Fibroblast of pulmonary artery (primary cell): Measurements from ENCODE around the gene FARSB.

Source experiments
- DNase-seq: peaks from one replicate; pipeline ENCODE4 v3.0.0-alpha.2; 2010; ENCODE audit warnings: low read depth
- H3K4me3 ChIP-seq: replicated peaks from 2 replicates; pipeline ENCODE4 v1.5.1; 2011; ENCODE audit warnings: low read depth, mild to moderate bottlenecking, control low read depth, low read length, moderate library complexity
- TF ChIP-seq, protein P1 (sequence below): IDR thresholded peaks from 2 replicates; pipeline ENCODE4 v1.5.1; 2011; ENCODE audit warnings: mild to moderate bottlenecking, control low read depth, low read length, inconsistent platforms; ENCODE audit errors: missing control alignments

Gene FARSB

DNA sequence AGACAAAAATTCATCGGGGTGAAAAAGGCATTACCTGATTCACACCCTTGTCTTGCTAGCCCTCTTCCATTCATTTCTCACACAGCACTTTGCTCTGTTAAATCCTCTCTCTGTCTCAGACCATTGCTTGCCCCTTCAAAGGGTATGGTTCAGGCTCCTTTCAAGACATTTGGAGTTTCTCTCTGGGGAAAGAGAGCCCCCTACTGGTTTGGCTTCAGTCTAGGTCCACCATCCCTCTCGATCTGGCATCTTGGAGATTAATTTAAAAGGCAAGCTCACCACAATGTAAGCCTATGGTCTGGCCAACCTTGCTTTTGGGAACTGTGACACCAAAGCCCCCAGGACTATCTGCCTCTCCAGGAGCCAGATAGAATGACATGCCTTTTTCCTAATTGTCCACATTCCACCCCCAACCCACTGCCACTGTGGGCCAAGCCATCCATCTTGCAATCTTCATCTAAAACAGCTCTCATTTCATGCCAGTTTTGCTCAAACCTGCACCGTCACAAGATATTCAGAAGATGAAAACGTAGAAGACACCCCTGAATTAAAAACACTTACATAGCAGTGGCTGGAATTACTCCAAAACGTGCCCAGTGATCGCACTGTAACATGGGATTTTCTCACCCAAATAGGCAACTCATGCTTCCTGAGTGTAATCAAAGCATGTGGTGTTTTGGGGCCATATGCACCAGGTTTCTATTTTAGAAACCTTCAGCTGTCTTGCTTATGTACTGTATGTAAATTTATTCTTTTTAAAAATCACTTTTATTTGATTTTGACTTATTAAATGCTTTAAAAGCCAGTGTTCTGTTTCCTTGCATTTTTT is 93.9 kb downstream of the FARSB start:
- peak; percentile 81 for DNase-seq
- TF ChIP-seq, protein P1, sequence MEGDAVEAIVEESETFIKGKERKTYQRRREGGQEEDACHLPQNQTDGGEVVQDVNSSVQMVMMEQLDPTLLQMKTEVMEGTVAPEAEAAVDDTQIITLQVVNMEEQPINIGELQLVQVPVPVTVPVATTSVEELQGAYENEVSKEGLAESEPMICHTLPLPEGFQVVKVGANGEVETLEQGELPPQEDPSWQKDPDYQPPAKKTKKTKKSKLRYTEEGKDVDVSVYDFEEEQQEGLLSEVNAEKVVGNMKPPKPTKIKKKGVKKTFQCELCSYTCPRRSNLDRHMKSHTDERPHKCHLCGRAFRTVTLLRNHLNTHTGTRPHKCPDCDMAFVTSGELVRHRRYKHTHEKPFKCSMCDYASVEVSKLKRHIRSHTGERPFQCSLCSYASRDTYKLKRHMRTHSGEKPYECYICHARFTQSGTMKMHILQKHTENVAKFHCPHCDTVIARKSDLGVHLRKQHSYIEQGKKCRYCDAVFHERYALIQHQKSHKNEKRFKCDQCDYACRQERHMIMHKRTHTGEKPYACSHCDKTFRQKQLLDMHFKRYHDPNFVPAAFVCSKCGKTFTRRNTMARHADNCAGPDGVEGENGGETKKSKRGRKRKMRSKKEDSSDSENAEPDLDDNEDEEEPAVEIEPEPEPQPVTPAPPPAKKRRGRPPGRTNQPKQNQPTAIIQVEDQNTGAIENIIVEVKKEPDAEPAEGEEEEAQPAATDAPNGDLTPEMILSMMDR: peak; percentile 88
- no peak overlapping the region for H3K4me3 ChIP-seq

DNA sequence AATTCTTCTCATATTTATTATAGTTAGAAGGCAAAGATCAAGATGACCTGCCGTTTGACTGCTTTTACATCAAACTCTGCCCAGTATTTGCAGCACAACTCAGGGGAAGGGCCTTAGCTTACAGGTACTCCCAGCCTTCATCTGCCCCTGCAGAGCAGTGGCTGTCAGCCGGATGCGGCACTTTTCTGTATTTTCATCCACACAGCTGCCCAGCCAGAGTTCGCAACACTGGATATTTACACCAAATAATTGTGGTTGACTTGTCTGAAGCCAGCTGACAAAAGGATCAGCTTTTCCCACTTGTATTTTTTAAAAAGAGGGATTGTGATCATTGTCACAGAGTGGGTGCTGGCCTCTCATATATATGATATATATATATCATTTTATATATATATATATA is 94.7 kb downstream of the FARSB start:
- no peak for DNase-seq

DNA sequence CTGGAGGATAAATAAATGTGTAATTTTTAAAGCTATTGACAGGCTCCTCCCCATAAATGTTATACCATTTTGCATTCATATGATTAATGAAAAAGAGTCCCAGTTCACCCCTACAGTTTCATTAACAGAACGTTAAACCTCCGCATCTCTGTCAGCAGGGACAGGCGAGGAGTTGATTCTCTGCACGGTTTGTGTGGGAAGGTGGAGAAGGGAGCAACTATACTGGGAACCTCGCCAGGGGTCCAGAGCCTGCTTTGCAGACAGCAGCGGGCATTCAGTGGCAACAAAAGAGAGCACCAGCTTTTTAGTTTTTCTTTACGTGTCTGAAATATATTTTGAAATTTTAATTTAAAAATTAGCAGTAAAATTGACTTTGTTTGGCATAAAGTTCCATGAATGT is 101.4 kb downstream of the FARSB start:
- DNase-seq: no peak
- H3K4me3 ChIP-seq: no peak overlapping the region
- TF ChIP-seq, protein P1: no peak

More for the DNA sequence above, 94.7 kb downstream of the FARSB start:
- no peak overlapping the region for H3K4me3 ChIP-seq
- TF ChIP-seq, protein P1: no peak

DNA sequence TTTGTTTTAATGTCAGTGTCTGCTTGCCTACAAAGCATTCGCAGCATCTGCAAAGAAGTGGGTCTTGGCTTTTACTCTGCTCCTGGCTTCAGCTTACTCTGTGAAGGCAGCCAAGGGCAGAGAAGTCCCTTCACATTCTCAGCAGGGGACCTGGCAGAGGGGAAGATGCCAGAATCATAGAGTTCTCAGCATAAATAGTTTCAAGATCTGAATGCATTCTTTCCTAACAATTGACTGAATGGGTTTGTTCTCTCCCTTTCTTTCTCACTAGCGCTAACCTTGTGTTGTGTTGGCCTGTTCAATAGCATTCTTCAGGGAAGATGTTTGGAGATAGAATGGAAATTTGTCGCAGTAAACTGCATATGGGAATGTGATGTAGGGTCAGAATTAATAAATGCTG is 106.9 kb downstream of the FARSB start:
- no peak overlapping the region for H3K4me3 ChIP-seq
- no peak for DNase-seq
- TF ChIP-seq, protein P1: no peak

DNA sequence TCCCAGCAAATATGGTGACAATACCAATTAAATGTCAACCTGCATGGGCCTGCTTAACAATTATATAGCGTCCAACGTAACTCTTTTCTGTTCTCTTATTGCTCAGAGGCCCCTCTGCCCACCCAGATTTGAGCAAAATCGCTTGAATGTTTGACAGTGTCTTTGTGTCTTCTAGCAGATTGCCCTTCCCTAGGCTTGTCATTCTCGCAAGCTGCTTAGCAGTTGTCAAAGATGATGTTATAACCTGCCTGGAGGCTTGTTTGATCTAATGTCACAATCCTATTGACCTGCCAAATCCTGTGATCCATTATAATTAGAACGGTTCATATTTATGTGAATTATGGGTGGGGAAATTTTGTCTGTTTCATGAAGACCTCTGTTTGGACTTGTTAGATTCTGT is 108.8 kb downstream of the FARSB start:
- H3K4me3 ChIP-seq: no peak overlapping the region
- DNase-seq: no peak
- TF ChIP-seq, protein P1: no peak

DNA sequence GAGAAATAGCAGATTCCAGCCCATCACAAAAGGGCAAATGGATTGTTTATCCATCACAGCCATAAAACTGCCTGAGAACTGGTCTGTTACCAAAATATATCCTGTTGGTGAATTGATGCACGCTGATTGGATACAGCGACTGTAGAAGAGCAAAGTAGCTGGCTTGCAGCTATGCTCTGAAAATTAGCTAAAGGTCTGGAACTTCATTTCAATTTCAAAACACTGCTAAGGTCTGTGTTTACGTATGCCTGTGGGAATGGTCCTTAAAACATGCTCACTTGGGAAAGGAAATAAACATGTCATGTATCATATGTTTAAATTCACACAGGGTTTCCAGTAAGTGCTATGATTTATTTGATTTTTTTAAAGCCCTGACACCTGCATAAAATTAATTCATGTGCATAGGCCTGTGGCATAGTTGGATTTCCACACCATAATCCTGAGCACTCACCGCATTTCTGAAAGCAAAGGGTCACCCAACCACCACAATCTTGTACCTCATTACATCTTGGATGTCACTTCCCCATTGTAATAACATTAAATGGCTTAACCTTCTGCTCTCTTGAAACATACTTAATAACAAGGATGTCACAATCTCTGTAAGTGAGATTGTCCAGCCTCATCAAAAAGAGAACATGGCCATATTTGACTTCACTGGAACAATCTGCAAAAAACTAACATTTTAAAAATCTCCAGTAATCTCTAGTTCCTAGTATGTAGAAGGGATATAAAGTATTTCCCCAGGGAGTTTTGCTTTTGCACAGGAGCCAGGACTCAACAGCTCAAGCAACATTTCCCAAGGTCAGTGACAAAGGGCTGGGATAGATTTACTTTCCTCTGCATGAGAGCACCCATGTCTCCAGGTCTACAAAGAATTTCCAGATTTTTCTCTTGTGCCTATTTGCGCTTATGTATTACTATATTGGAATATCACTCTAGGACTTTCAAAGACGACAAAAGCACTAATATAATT is 109.8 kb downstream of the FARSB start:
- TF ChIP-seq, protein P1: no peak
- no peak overlapping the region for H3K4me3 ChIP-seq
- DNase-seq: no peak
